ENCODE data around the gene RAB3D.

- TF ChIP-seq PRDM15 (CRISPR knock-in tag; IDR thresholded peaks at IDR 0.05) (no peak), POLR2A (IDR thresholded peaks at IDR 0.05; ENCODE audit: low read depth, low read length) (no peak)
These were observed 40.4 kb upstream of the RAB3D start for GRCh38 chr19:11379857-11380350.

All from GM12878 (cell line).